GM18870 (cell line): Measurements from ENCODE around the gene CACNA2D3.
"Not testable (repeated sequence)": the region's sequence is repeated elsewhere in the genome, so short reads cannot be mapped to it uniquely, and the experiment has no call there.

Experiments
- ATAC-seq: cut with Tn5 transposase; IDR thresholded peaks from one replicate; pipeline ENCODE4 v1.9.1; 2021; ENCODE audit warnings: moderate library complexity; ENCODE audit not compliant: unreplicated experiment

Gene CACNA2D3

DNA sequence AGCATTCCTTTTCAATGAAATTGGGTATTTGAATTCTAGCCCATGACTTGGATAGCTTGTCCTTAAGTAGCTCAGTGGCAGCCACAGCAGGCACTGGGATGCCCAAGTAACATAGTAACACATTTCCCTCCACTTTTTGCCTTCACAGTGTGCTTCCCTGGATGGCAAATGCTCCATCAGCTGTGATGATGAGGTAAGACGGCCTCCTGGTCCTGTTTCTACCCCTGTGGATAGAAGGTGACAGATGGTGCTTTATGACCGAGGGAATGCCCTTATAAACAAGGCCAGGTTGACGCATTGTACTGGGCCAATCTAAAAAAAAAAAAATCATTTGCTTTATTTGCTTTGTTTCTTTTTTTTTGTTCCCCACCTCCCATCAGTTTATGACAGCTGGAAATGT lies 847.3 kb downstream of the CACNA2D3 start:
- ATAC-seq = no peak

DNA sequence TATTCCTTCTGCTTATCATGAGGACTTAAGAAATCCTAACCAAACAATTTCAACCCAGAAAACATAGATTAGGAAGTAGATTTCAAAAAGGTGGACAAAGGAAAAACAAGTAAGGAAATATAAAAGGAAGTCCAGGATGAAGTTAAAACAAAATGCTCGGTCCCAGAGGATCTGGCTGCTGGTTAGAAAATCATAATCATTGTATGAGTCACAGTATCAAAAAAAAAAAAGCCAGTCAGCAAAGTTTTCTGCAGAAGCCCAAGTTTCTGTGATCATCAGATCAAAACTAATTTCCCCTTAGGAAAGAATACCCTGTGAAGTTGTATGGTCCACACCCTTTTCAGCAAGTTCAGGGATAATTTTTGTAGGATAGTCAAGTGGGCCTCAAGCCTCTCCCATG lies 848.5 kb downstream of the CACNA2D3 start:
- no peak for ATAC-seq

DNA sequence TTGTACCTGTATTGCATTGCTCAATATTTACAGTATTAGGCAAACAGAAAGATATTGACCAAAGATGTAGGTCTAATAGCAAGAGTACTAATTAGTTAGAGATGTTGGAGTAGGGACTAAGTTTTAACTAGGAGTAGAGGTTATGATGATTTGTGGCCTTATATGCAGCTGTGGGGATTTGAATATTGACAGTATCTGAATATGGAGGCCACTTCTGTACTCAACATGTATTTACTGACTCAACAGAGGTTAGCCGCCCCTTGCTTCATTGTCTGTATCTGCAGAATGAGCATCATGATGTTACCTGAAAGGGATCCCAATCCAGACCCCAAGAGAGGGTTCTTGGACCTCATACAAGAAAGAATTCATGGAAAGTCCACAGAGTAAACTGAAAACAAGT lies 855.1 kb downstream of the CACNA2D3 start:
- no peak for ATAC-seq

DNA sequence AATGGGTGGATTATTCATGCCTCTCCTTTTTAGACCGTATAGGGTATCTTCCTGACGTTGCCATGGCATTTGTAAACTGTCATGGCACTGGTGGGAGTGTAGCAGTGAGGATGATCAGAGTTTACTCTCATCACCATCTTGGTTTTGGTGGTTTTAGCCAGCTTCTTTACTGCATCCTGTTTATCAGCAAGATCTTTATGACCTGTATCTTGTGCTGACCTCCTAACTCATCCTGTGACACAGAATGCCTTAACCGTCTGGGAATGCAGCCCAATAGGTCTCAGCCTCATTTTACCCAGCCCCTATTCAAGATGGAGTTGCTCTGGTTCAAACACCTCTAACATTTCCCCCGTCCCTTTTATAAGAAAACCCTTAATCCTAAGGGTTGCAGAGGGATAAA lies 855.6 kb downstream of the CACNA2D3 start:
- ATAC-seq = not testable (repeated sequence)

DNA sequence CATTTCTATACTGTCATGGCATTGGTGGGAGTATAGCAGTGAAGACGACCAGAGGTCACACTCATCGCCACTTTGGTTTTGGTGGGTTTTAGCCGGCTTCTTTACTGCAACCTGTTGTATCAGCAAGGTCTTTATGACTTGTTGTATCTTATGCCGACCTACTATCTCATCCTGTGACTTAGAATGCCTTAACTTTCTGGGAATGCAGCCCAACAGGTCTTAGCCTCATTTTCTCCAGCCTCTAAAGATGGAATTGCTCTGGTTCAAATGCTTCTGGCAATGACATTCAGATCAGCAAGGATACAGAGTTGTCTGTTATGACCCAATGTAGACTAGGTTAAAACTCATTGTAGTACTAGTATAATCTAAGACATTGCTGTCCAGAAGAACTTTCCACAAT lies 860.5 kb downstream of the CACNA2D3 start:
- no peak for ATAC-seq

DNA sequence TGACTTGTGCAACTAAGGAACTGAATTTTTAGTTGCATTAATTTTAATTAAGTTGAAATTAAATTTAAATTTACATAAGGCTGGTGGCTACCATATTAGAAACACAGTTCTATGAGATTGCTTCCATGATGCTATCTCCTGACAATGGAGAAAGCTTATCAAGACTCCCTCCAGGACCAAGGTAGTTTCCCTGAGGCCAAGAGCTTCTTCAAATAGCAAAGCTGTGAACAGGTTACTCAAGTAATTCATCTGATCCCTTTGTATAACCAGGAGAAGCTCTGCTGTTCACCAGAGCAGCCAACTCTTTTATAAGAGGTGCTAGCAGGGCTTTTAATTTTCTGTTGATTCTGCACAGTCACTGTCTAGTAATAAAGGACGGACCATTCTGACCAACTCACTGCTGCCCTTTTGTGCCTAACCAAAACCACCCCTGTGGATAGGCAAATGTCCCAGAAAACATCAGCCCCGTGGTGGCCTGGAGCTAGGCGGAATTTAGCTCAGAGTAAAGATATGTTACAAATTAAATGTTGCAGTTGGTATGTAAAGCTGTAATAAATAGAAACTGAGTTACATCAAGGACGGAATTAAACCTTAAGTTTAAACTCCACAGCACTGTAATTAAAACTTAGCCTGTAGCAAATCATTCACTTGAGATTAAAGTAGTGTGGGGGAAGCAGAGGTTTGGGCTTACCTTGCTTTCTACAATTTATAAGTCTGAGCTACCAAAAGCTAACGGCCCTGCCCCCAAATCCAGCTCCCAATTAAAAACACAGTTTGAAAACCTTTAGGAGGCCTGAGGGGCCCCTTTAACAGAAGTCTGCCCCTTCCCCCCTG lies 861.1 kb downstream of the CACNA2D3 start:
- no peak for ATAC-seq

DNA sequence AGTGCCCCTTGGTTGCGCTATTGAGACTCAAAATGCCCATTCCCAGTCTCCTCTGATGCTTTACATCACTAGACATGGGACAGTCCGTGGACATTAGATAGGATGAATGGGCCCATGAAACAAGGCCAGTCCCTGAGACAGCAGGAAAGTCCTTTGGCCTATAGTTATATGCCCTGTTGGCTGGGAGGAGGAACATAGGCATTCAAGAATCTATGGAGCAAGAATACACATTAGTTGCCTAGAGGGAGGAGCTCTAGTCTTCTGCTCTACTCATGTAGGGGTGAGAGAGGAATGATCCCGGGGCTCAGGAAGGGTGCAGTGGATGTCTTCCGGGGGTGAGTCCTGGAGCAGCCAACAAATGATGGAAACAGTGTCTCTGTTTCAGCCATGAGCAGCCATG lies 863.5 kb downstream of the CACNA2D3 start:
- ATAC-seq = no peak

DNA sequence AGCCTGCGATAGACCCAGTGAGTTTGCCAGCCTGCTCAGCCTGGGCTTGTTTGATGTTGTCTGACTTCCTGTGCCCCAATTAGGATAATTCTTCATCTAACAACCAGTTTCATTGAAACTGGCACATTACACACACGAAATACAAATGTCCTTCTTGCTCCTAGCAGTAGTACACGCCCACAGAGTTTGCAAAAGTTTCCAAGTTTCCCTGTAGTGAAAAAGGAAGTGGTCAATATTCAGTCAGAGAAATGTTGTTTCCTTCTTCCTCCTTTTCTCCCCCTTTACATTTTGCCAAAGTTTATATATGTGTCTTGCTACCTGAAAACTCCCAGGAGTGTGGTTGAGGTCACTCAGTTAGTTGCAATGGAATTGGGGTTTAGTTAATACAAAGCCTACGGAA lies 863.9 kb downstream of the CACNA2D3 start:
- no peak for ATAC-seq

DNA sequence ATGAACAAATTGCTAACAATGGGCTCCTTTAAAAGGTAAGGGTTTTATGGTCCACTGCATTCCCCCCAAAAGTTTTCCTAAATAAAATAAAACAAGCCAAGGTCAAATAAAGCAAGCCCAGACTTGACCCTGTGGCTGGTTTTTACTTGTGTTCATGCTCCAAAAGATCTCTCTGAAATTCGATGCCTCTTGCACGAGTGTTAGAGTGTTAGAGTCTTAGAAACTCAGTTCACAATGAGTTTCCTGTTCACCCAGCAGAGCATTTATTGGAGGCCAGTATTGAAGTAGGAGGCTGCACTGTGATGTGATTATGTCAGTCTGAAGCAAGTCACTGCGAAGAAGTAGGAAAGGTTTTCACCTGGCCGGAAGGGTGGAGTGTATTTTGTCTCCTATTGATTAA lies 865.4 kb downstream of the CACNA2D3 start:
- ATAC-seq = no peak

DNA sequence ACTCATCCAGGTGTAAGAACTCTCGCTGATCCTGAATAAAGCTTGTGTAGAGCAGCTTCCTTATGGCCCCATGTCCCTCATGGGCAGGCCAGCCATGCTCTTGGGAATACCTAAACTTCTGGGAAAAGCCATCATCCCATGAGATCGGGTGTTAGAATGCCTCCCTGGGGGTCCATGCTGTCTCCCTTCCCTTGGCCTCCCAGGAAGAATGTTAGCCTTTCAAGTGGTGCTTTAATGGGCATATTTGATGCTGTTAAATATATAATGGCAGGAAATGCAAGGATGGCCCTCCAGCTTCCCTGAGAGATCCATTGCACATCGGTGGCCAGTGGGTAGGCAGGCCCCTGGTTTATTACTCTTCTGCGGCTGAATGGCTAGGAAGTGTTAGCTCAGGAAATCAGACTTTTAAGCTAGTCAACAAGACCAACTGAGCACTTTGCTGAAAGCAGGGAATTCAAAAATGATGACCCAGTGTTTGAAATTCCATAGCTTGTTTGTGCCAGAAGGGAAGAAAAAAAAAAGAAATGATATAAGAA lies 866.0 kb downstream of the CACNA2D3 start:
- no peak for ATAC-seq

DNA sequence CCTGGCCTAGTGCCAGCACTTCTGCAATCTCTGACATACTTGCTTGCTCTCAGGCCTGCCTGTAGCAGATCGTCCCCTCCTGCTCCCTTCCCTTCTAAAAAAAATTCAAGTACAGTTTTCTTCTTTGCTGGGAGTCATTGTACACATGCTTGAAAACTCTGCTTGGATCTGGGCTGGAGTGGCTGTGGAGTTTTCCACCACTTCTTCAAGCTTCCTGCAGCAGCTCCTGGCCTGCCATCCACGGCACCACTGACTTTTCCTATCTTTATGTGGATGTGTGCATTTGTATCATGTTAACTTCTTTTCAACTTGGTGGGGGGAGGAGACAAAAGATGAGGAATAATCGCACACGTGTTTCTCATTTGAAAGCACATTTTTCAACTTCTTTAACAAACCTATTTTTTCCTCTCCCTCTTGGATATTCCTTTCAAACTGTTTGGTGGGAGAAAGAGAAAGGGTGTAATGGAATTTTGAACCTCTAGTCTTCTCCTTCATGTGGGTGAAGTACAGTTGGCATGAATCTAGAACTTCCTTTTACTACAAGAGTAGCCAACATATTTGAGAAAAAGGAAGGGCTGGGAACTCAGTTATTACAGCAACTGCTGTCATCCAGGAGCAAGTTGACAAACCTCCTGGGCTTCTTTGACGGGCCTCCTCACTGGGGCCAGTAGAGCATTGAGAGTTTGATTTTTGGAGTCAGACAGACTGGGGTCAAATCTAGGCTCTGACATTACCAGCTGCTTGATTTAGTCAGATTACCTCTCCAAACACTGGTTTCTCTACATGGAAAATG lies 866.7 kb downstream of the CACNA2D3 start:
- no peak for ATAC-seq

DNA sequence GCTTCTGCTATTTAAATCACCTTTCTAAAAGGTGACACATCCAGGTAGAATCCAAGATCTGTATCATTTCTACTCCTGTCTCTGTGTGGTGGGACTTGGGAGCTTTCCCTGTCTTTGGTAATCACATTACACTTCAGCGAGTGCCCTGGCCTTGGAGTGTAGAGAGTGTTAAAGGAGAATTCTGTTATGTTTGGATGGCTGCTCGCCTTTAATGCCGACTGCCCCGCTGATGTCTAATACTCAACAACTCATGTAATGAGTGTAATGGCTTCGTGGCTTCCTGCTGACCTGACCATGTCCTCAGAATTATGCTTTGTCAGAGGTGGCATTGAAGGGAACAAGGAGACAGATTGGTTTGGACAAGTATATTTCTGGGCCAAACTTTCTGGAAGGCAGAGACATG lies 871.8 kb downstream of the CACNA2D3 start:
- no peak for ATAC-seq

DNA sequence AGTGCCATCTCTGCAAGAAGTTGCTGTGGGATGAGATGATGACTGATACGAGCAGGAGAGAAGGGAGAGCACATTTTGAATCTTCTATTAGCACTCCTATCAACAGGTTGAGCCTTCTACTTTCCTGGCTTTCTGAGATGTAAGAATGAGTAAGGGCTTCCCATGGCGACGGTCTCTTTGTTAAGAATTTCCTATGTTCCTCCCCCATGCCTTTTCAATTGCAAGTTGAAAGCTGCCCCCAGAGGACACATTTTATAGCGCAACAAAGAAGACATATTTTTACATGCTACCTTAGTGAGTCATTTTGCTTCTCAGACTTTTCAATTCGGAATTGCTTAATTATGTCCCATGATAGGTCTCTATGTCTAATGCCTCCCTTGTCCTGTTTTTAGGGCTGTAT lies 876.8 kb downstream of the CACNA2D3 start:
- no peak for ATAC-seq

DNA sequence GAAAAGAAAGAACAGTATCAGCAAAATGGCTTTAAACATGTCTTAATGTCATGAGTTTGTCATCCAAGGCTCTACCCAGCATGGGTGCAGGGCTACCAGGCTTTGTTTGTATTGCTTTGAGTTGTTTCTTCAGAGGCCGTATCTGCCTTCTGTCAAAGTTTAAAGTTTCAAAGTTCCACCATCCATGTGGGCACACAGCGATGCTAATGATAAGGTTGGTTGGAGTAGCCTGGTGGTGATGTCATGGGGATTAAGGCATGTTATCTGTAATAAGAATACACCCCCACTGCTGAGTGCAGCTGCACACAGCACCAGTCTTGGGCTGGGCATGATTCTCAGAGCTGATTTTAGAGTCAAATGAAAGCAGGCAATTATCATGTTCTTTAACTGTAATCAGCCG lies 877.5 kb downstream of the CACNA2D3 start:
- no peak for ATAC-seq

DNA sequence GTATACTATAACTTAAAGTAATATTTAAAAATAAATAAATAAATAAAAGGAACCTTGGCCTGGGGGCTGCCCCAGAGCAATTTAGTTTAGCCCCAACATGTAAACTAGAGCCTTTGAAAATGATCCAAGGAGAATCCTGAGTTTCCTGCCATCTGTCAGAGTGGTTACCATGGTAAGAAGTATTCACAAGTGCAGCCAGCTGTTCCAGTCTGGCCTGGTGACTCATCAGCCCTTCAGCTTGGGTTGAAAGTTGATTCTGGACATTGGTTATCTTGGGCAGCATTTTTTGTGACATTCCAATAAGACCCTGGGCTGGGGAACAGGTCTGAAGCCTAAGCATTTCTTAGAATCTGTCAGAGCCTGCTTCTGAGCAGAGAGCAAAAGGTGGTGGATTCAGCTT lies 878.2 kb downstream of the CACNA2D3 start:
- no peak for ATAC-seq

DNA sequence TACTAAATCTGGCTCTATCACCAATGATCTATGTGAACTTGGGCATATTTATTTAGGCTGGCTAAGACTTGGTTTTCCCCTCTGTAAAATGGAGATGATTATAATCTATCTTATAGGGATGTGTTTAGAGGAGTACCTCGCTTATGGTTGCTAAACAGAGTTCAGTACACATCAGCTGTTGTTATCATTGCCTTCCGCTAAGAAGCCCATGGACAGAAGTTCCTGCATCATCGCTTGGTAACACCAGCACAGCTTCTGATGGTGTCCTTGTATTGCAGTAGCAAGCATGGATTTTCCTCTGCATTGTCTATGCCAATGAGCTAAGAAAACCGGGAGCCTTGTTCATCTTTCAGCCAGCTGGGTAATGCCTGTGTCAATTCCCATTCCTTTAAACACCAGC lies 878.6 kb downstream of the CACNA2D3 start:
- no peak for ATAC-seq

DNA sequence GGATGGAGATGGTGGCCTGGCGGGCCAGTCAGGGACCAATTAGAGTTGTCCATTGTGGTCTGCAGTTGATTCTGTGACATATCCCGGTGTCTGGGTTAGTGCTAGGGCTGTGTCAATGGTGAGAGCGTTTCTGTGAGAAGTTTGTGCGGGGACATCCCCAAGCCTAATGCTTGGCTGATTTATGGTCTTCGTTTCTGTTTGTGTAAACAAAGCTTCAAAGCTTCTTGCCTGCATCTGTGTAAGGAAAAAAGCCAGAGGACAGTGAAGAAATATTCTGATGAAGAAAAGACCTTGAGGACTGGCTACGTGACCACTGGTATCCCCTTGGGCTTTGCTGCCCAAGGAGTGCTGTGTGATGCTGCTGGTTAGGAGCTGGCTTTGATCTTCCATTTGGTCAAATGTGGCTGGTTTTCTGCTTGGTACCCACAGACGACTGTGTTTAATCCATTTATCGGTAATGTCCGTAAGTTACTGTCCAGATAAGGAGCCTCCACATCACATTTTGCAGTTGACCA lies 880.1 kb downstream of the CACNA2D3 start:
- ATAC-seq = no peak

DNA sequence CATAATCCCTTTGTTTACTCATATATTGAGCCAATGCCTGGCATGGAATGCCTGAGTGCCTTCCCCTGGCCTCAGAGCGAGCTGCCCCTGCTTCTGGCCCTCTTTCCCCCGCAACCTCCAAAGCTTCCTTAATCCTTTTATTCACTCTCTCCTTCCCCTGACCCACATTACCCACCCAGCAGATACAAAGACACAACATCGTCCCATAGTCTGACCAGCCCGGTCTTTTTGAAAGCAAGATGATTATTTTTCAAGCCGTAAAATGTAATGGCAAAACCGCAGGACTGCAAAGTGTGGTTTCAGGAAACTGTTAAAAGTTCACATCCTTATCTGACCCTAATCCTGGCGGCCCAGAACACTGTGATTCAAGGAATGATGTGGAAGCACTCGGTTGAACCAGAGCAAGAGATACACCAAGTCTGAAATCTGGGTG lies 883.9 kb downstream of the CACNA2D3 start:
- no peak for ATAC-seq

DNA sequence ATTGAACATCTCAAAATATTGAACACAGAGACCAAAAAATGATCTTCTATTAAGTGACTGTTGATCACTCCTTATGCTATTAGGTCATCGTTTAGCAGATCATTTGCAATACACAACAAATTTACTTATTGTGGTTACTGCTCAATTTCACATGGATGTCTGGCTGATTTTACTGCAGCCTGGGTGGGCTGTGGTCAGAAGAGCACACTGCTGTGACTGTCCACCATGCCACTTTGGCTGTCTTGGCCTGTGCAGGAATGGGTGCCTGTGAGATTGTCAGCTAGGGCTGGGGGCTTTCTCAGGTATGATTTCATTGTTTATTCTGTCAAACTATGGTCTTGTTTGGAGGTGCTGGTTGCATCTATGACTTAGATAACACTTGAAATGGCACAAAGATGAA lies 885.6 kb downstream of the CACNA2D3 start:
- no peak for ATAC-seq

DNA sequence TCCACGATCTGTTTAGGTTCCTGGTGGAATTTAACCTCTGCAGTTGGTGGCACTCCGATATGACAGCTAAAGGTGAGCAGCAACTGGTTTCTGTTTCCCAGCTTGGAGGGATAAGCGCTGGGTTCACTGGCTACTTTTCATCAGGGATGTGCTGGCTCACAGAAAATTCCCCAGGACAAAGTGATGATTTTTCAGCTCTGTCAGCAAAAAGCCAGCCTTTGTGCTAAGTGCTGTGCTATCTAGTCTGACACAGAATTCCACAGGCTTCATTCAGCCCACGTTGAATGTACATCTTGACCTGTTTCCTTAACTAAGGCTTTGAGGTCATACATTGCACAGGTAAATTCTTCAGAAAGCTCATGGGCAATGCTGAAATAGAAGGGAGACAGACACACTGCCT lies 887.0 kb downstream of the CACNA2D3 start:
- ATAC-seq = no peak

DNA sequence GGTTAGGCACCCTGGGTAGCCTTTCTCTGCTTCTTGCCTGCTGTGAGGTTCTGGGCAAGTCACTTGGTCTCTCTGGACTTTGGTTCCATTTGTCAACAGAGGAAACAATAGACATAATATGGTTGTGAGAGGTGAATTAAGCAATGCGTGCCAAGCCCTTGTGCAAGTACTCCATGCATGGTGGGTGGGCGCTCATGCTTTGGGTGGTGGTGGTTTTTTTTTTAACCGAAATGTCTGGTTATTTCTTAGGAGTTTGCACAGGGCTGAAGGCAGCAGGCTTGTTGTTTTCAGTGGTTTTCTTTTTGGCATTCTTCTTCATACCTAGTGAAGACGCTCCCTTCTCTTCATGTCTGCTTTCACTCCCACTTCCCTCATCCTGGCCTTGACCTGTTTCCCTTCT lies 889.7 kb downstream of the CACNA2D3 start:
- no peak for ATAC-seq
